ENCODE data around the gene GOLGA8B.
"Not testable (repeated sequence)": the region's sequence is repeated elsewhere in the genome, so short reads cannot be mapped to it uniquely, and the experiment has no call there.

The GOLGA8B gene

DNA sequence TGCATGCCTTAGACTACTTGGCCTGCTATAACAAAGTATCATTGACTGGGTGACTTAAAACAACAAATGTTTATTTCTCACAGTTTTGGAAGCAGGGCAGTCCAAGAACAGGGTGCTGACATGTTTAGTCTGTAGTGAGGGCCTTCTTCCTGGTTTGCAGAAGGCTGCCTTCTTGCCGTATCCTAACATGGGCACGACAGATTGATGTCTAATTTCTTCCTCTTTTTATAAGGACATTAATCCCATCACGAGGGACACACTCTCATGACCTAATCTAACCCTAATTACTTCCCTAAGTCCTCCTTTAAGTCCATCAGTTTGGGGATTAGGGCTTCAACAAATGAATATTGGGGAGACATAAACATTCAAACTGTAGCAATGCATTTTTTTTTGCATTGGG, 10.9 kb upstream of the GOLGA8B start:
- no peak for DNase-seq

DNA sequence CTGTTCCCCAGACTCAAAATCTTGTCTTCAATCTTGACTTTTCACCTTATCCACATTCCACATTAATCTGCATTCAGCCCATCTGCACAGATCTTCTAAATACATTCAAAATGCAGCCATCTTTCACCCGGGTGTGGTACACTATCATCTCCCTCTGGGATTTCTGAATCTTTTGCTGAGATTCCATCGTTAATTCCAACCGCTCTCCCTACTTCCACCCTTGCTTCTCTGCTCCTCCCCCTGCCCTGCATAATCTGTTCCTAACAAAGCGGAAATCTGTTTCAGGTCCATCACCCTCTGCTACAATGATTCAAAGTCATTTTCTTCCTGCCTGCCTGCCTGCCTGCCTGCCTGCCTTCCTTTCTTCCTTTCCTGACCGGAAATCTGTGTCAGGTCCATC, 7.9 kb upstream of the GOLGA8B start:
- DNase-seq: no peak

DNA sequence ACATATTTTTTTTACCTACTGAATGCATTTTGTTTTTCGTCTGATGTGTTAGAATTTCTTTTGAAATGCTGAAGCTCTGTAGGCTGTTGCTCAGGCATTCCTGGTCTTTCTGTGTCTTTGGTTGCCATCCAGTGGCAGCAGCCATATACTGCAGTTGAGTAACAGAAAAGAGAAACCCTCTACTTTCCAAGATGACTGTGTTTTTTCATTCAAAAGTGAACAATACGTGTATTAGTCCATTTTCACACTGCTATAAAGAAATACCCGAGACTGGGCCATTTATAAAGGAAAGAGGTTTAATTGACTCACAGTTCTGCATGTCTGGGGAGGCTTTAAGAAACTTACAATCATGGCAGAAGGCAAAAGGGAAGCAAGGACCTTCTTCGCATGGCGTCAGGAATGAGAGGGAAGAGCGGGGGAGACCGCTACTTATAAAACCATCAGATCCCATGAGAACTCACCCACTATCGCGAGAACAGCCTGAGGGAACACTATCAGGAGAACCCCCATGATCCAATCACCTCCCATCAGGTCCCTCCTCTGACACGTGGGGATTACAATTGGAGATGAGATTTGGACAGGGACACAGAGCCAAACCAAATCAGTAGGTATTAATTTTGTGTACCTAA, 4.7 kb upstream of the GOLGA8B start:
- DNase-seq: peak; percentile 24

DNA sequence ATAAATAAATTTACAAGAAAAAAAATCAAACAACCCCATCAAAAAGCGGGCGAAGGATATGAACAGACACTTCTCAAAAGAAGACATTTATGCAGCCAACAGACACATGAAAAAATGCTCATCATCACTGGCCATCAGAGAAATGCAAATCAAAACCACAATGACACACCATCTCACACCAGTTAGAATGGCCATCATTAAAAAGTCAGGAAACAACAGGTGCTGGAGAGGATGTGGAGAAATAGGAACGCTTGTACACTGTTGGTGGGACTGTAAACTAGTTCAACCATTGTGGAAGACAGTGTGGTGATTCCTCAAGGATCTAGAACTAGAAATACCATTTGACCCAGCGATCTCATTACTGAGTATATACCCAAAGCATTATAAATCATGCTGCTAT, 2.5 kb upstream of the GOLGA8B start:
- not testable (repeated sequence) for DNase-seq

DNA sequence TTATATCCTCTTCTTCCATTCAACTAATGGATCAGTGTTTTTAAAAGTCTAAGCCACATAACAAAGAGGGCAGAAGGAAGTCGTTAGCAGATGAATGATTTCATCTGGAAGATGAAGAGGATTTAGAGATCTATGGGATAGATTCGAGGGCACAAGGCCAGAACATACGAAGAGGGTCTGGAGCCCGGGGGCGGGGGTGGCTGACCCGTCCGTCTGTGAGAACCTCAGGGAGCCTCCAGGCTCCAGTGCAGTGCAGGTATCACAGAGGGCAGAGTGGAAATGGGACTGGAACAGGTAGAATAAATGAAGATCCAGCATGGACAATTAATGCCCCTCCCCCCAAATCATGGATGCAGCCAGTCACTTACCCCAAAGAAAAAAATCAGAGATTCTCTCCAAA, 1.5 kb upstream of the GOLGA8B start:
- DNase-seq: no peak

DNA sequence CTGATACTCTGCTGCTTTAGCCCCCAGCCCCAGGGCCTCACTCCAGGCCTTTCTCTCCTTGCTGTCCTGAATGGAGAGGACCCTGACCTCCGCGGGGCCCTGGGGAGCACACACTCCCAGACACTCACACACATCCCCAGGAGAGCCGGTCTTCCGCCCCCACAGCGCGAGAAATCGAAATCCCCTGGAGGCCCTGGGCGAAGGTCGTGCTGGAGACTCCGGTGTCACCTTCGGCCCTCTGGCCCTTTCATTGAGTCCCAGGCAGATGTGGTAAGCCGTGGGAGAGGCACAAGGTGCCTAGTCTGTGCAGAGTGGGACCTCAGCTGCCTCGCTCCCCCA, 848 bp upstream of the GOLGA8B start:
- DNase-seq: no peak

DNA sequence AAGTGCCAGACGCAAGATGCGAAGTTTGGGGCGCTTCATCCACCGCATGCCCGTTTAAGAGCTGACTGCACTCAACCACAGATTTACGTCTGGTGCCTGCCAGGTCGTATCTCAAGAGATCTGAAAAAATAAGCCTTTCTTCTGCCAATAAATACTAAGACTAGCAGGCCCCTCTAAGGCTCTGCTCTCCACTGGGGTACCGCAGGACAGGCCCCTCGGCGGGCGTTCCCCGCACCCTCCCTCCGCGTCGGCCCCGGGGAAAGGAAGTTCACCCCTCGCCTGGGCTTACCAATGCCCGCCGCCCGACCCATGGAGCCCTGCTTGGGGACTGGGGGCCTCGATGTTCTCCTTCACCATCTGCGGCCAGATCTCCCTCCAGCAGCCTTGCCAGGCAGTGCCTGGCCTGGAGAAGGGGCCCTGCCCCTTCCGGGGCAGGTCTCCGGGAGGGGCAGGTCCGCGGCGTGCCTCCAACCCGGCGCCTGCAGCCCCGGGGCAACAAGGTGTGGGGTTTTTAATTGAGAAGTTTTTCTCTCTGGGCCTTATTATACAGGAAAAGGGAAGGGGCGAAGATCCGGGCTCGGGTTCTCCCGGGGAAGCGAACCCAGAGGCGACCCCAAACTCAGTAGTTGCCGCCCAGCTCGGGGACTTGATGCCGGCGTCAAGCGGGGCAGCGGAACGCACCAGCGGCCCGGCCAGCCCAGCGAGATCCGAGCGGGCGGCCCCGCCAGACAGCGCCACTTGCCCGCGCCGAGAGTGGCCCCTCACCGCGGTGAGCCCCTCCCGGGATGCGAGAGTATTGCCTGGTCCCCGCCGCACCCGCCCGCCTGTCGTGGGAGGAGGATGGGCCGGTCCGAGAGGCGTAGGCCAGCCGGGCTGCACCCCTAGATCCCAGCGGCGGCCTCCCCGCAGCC, 735 bp downstream of the GOLGA8B start:
- peak; percentile 4 for DNase-seq

DNA sequence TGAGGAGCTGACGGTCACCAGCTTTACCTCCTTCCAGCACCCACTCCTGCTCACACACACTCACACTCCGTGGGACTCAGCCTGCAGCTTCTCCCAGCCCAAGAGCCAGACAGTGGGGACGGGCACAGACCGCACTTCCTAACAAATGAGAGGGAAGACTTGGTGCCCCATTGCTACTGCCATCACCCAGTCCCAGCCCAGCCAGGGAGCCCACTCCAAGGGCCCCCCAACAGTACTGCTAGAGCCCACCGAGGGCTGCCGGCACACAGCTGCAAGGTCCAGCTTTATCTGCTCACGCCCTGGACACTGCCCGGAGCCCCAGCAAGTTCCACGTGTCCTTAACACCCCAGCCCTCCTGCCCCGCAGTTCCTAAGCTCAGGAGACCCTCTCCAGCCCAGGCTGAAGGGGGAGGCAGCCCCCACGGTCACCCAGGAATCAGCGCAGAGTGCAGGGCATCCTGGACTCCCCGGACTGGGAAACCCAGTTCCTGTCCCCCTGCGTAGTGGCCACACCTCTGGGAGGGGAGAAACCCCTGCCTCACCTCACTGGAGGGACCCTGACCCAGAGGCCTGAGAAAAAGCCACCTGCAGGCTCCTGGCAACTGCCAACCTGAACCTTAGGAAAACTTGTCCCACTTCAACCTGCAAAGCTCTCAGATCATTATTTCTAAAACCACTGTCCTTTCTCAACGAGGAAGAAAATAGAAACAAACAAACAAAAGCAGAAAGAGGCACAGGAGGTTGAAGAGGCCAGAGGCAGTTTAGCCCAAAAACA, 1.6 kb downstream of the GOLGA8B start:
- not testable (repeated sequence) for DNase-seq

DNA sequence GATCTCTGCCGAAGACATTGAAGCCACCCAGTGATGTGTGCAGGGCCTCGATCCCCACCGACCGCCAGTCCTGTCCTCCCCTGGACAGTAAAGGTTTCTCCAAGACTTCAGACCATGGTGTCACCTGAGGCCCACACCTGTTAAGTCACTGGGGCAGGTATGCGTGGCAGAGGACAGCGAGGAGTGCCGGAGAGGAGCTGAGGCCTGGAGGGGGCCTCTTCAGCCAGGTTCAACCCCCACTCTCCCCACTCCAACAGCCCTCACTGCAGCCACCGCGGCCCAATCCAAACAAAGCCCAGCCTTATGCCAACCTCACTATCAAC, 2.4 kb downstream of the GOLGA8B start:
- no peak for DNase-seq

DNA sequence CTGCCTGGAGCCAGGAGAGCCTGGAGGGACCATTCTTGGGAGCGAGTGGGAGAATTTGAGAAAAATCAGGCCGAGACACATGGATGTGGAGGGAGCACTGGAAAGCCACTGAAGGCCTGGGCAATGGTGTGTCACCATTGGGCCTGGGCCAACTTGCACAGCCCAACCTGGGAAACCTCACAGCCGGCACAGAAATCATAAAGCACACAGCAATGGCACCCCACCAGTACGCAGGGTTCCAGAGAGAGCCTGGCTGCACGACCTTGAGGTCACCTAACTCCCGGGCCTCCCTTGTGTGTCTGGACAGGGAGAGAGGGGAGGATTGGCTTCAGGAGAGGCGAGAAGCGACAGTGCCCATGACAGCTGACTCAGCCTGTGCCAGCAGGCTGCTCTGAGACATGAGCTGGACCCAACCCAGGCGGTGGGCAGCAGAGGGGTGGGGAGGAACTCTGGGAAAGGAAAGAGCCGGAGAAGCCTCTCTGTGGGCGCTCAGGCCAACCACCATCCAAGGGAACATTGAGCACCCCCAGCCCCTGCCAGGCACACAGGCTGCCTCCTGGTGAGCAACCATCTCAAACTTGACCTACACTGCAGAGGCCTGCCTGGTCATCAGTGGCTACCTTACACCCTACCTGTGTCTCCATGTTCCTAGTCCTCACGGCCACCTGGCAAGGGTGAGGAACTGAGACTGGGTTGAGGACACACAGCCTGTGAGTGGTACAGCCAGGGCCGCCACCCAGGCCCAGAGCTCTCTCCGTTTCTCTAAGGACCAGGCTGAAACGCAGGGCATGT, 3.0 kb downstream of the GOLGA8B start:
- DNase-seq: not testable (repeated sequence)

DNA sequence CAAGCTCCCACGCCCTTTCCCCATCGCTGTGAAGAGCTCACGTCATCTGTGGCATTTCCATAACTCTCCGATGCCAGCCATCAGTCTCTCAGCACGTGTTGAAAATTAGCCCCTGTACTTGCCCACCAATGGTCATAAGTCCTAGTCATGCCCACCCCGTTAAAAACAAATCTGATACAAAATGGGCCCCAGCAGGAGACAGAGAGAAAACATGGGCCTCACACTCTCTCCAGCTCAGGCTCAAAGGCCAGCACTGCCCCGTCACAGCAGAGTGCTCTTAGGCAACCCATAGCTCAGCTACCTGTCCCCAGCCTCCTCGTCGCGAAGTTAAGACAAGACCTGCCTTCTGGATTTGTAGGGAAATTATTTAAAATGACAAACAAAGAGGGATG, 5.2 kb downstream of the GOLGA8B start:
- no peak for DNase-seq

DNA sequence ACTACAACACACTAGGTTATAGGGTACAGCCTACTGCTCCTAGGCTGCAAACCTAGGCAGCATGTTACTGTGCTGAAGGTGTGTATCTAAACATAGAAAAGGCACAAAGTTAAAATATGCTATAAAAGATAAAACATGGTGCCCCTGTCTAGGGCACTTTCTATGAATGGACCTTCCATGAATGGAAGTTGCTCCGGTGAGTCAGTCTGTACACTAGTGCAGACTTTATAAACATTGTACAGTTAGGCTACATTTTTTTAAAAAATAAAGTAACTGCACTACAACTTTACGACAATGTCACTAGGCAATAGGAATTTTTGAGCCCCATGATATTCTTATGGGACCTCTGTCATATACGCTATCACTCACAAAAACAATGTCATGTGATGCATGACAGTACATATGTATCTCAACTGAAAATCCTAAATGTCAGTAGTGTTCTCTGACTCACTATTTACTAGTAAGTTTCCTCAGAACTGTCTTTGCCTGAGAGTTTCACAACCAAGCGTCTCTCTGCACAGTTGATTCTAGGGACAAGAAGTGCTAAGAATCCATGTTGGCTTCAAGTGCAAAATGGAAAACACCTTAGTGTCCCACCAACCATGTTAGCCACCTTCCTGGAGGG, 5.7 kb downstream of the GOLGA8B start:
- not testable (repeated sequence) for DNase-seq

DNA sequence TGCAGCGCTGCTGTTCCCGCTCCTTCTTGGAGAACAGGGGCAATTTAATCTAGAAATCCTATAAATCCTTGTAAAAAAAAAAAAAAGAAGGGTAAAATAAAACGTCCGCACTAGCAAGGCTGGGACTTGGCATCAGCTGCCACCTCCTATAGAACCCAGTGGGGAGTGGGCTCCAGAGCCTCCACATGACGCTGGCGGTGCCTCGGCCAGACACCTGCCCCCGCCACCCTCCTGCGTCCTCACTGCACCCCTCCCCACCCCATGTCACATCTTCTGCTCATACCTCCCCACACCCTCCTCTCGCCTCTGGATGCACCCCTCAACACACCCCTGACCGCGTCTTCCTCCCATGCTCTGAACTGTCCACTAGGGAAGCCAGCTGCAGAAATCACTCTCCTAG, 8.4 kb downstream of the GOLGA8B start:
- DNase-seq: not testable (repeated sequence)

DNA sequence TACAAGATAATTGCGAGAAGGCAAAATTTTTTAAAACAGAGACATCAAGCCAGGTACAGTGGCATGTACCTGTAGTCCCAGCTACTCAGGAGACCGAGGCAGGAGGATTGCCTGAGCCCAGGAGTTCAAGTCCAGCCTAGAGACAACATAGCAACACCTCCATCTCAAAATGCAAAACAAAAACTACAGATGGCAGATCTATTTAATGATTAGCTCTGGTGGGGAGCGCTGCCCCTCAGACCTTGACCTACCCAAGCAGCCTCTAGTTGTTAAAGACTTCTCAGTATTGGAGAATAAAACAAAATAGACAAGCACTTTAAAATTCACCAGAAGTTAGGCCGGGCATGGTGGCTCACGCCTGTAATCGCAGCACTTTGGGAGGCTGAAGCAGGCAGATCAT, 10.5 kb downstream of the GOLGA8B start:
- DNase-seq: not testable (repeated sequence)

DNA sequence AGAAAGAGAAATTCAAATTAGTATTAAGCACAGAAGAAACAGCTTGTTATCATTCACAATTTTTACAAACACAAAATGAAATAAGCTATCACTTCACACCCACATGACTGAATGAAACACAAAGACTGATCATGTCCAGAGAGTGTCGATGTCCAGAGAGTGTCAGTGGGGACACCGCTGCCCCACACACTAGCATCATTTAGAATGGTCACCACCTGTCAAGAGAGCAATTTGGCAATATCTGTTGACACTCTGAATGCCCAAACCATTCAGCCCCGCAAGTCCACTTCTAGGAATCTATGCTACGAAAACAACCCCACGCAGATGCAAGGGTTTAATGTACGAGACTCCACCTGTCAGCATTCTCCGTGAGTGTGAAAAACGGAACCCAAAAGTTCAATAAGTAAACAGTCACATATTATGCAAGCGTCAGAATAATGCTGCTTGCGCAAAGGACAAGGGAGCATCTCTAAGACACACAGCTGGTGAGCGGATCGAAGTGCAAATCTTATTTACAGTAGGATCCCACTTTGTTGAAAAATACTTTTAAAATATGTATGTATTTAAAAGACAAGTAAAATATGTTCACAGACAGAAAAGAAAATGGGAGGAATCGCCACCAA, 11.3 kb downstream of the GOLGA8B start:
- not testable (repeated sequence) for DNase-seq

DNA sequence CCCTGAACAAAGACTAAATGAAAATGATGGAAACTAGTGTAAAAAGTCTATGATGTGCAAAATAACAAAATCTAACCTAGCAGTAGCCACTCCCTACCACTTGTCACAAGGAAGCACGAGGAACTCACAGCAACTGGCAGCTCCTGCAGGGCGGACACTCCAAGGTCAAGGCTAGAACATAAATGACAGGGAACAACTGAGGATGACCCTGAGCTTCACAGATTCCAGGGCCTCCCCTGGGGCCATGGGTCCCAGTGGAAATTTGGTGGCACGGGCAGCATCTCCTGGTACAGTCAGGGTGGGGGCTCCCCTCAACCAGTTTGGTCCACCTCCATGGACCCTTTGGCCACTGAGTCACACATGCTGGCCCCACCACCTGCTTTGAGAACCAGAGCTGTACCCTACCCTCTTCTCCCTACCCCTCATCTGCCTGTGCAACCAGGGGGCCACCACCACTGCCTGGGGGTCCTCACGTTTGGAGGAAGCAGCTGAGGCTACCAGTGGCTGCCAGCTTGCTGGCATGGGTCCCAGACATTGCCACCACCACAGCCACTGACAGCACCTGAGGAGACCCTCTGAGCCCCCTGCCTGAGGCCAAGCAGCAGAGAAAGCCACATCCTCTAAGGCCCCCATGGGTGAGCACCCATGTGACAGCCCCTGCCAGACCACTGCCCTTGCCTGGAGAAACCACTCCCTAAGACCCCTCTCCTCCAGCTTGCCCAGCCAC, 13.6 kb downstream of the GOLGA8B start:
- not testable (repeated sequence) for DNase-seq

DNA sequence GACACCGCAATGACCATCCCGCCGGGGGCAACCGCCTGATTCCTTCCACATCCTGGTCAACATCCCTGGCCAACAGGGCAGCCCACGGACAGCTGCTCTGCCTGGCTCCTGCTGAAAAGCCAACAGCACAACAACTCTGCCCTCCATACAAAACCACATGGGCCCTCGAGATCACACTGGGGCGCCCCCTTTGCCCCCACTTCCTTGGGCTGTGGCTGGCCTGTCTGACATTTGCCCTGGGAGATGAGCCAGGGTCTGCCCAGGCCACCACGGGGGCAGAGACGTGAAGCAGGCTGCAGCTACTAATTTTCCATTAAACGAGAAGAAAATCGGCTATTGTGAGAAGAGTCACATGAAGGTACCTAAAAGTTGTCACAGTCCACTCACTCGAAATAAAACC, 16.3 kb downstream of the GOLGA8B start:
- DNase-seq: not testable (repeated sequence)

DNA sequence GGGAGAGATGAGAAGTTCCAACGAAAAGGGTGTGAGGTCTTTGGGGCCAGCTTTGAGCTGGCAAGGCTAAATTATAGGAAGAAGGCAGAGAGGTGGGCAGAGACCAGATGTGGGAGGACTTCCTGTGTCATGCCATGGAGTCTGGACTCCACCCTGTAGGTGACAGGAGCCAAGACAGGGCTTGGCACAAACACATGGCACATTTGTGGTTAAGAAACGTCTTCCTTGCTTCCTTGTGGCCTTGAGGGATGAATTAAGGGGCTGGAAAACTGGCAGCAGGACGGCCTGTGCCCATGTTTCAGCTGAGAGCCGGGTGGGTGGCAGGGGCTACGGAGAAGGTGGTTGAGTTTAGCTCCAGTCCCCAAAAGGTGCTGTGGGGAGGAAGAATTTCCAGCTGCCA, 18.7 kb downstream of the GOLGA8B start:
- DNase-seq: not testable (repeated sequence)

DNA sequence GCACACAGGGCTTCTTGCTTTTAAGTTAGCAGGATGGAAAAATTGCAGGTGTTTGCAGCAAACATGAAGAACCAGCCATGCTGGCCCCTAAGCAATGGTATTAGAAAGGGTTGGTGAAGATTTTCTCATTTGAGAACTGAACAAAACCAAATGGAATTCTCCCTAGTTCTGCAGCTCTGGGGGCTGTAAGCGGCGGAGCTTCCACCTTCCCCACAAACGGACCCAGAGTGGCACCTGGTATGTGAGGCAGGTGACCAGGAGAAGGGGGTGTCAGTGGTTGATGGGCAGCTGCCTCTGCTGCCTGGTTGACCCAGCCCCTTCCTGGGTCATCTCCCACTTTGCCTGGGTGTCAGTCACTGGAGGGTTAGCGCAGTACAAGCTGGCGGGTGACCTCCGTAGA, 22.6 kb downstream of the GOLGA8B start:
- DNase-seq: not testable (repeated sequence)

DNA sequence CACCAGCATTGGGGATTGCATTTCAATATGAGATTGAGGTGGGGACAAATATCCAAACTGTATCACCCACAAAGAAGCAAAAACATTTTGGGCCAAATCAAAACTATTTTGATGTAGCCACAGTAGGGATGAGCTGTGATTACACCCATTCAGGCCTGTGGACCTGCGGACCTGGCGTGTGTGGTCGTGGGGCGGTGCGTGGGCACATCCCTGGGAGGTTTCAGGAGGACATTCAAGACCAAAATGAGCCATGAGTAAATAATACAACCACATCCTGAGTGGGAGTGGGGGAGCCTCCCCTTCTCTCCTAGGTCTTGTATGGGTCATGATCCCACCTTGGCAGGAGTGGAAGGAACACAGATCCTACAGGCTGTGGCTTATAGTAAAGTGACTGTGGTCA, 23.7 kb downstream of the GOLGA8B start:
- not testable (repeated sequence) for DNase-seq

DNA sequence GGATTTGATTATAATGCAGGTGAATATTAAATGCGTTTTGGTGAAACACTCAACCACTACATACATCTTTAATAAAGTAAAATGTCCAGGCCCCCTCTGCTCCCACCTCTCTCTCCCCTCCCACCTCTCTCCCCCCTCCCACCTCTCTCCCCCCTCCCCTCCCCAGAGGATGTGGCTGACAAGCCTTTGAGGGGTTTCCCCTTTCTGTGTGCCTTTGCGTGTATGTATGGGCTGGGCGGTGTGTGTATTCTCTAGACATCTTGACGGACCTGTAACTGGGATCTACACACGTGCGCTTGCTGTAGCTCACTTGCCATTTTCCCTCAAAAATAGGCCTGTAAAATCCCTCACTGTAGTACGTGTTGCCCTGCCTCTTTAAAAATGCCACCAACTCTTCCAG, 28.3 kb downstream of the GOLGA8B start:
- DNase-seq: not testable (repeated sequence)

Data from NCI-H1105 (cell line).